WTC11 (cell line): ENCODE measurements around the gene POLA1. TPM values are rescaled to one million over a fixed set of nuclear protein-coding genes. Genes with fewer than 3 reads are reported as not detected.

ENCODE experiments used
- ATAC-seq: fragments of 200-7000 bp; cut with Tn5 transposase; 2 replicates; pipeline ENCODE4 v1.10.0; 2021; ENCODE audit warnings: mild to moderate bottlenecking, moderate library complexity
- CTCF ChIA-PET: fragments of 300-600 bp; sonication (Branson Sonifier 250); formaldehyde crosslinking; loops from one replicate; lab custom pipeline; 2021; ENCODE audit warnings: antibody characterized with exemption; lab: Charles Lee
- POLR2A ChIA-PET: fragments of 350-600 bp; sonication (Branson Sonifier 250); formaldehyde crosslinking; loops from one replicate; lab custom pipeline; 2021; ENCODE audit warnings: antibody characterized with exemption; lab: Charles Lee
- DNase-seq: peaks from one replicate; pipeline ENCODE4 v3.0.0; 2021; ENCODE audit warnings: low spot score
- H3K27ac Mint-ChIP-seq: 2 replicates; pipeline ENCODE4 v1.8.0; 2021; ENCODE audit warnings: mixed read lengths
- H3K27me3 Mint-ChIP-seq: 2 replicates; pipeline ENCODE4 v1.8.0; 2021; ENCODE audit warnings: low read depth, mild to moderate bottlenecking, moderate library complexity, mixed read lengths
- H3K36me3 Mint-ChIP-seq: 2 replicates; pipeline ENCODE4 v1.8.0; 2021; ENCODE audit warnings: mixed read lengths
- H3K4me1 Mint-ChIP-seq: 2 replicates; pipeline ENCODE4 v1.8.0; 2022; ENCODE audit warnings: mixed read lengths
- H3K4me3 Mint-ChIP-seq: 2 replicates; pipeline ENCODE4 v1.8.0; 2021; ENCODE audit warnings: mild to moderate bottlenecking, moderate library complexity, mixed read lengths
- H3K9me3 Mint-ChIP-seq: 2 replicates; pipeline ENCODE4 v1.8.0; 2021; ENCODE audit warnings: mixed read lengths
- ATF1 ChIP-seq: sonication (generic); formaldehyde crosslinking; IDR thresholded peaks from 2 replicates; pipeline ENCODE4 v1.8.1; 2023; ENCODE audit warnings: mild to moderate bottlenecking, moderate library complexity, missing genetic modification reagents
- CBFB ChIP-seq: sonication (generic); formaldehyde crosslinking; IDR thresholded peaks from 2 replicates; pipeline ENCODE4 v1.8.1; 2022; ENCODE audit warnings: mild to moderate bottlenecking, low read depth, missing genetic modification reagents
- FOXJ3 ChIP-seq: sonication (generic); formaldehyde crosslinking; IDR thresholded peaks from 2 replicates; pipeline ENCODE4 v1.9.0; 2021; ENCODE audit warnings: missing genetic modification reagents, mild to moderate bottlenecking, borderline replicate concordance
- FOXP1 ChIP-seq: sonication (generic); formaldehyde crosslinking; IDR thresholded peaks from 2 replicates; pipeline ENCODE4 v1.8.0; 2022; ENCODE audit warnings: missing genetic modification reagents, mild to moderate bottlenecking, moderate library complexity, borderline replicate concordance
- IRF2 ChIP-seq: sonication (generic); formaldehyde crosslinking; IDR thresholded peaks from 2 replicates; pipeline ENCODE4 v1.8.0; 2022; ENCODE audit warnings: low read depth, missing genetic modification reagents, borderline replicate concordance
- NFATC4 ChIP-seq: fragments of 250-450 bp; sonication (Bioruptor Pico); IDR thresholded peaks from 2 replicates; pipeline ENCODE4 v1.9.0; 2021; ENCODE audit warnings: mild to moderate bottlenecking
- NR1H2 ChIP-seq: sonication (generic); formaldehyde crosslinking; IDR thresholded peaks from 2 replicates; pipeline ENCODE4 v1.9.0; 2021; ENCODE audit warnings: mild to moderate bottlenecking, moderate library complexity, missing genetic modification reagents
- NR2C2 ChIP-seq: sonication (generic); formaldehyde crosslinking; IDR thresholded peaks from 2 replicates; pipeline ENCODE4 v1.8.0; 2022; ENCODE audit warnings: mild to moderate bottlenecking, missing genetic modification reagents
- NR3C1 ChIP-seq: sonication (generic); formaldehyde crosslinking; conservative IDR thresholded peaks from 2 replicates; pipeline ENCODE4 v1.8.1; 2023; ENCODE audit warnings: low read depth, mild to moderate bottlenecking, missing genetic modification reagents
- SOX15 ChIP-seq: fragments of 250-450 bp; sonication (Bioruptor Pico); IDR thresholded peaks from 2 replicates; pipeline ENCODE4 v1.9.0; 2021; ENCODE audit warnings: mild to moderate bottlenecking
- TCF7 ChIP-seq: sonication (generic); formaldehyde crosslinking; IDR thresholded peaks from 2 replicates; pipeline ENCODE4 v1.8.0; 2022; ENCODE audit warnings: mild to moderate bottlenecking, low read depth, missing genetic modification reagents, moderate library complexity
- TP53 ChIP-seq: sonication (generic); formaldehyde crosslinking; IDR thresholded peaks from 2 replicates; pipeline ENCODE4 v1.8.1; 2023; ENCODE audit warnings: mild to moderate bottlenecking, missing genetic modification reagents
- USF2 ChIP-seq: sonication (generic); formaldehyde crosslinking; IDR thresholded peaks from 2 replicates; pipeline ENCODE4 v1.8.1; 2023; ENCODE audit warnings: mild to moderate bottlenecking, missing genetic modification reagents, moderate library complexity
- ZBTB21 ChIP-seq: sonication (generic); formaldehyde crosslinking; IDR thresholded peaks from 2 replicates; pipeline ENCODE4 v1.8.1; 2023; ENCODE audit warnings: mild to moderate bottlenecking, missing genetic modification reagents, borderline replicate concordance
- ZNF121 ChIP-seq: sonication (generic); formaldehyde crosslinking; IDR thresholded peaks from 2 replicates; pipeline ENCODE4 v1.8.0; 2023; ENCODE audit warnings: missing genetic modification reagents
- ZNF138 ChIP-seq: sonication (generic); formaldehyde crosslinking; conservative IDR thresholded peaks from 2 replicates; pipeline ENCODE4 v1.8.1; 2022; ENCODE audit warnings: mild to moderate bottlenecking, moderate library complexity, missing genetic modification reagents
- ZNF219 ChIP-seq: sonication (generic); formaldehyde crosslinking; IDR thresholded peaks from 2 replicates; pipeline ENCODE4 v1.8.0; 2023; ENCODE audit warnings: missing genetic modification reagents, mild to moderate bottlenecking, borderline replicate concordance
- ZNF281 ChIP-seq: sonication (generic); formaldehyde crosslinking; IDR thresholded peaks from 2 replicates; pipeline ENCODE4 v1.8.0; 2023; ENCODE audit warnings: mild to moderate bottlenecking, missing genetic modification reagents
- ZNF423 ChIP-seq: fragments of 250-450 bp; sonication (Bioruptor Pico); IDR thresholded peaks from 2 replicates; pipeline ENCODE4 v2.1.2; 2022; ENCODE audit warnings: mild to moderate bottlenecking, moderate library complexity
- ZNF671 ChIP-seq: fragments of 250-450 bp; sonication (Bioruptor Pico); IDR thresholded peaks from 2 replicates; pipeline ENCODE4 v1.8.0; 2021; ENCODE audit warnings: mild to moderate bottlenecking
- total RNA-seq: library from RNA; stranded (reverse); gene quantifications from 3 replicates; pipeline ENCODE4 v1.2.3, GENCODE V29; 2021
- TF ChIP-seq, protein P1 (sequence below): fragments of 250-450 bp; sonication (Bioruptor Pico); IDR thresholded peaks from 2 replicates; pipeline ENCODE4 v1.9.0; 2021; ENCODE audit warnings: mild to moderate bottlenecking
- TF ChIP-seq, protein P2 (sequence below): fragments of 250-450 bp; sonication (Bioruptor Pico); IDR thresholded peaks from 2 replicates; pipeline ENCODE4 v2.1.2; 2022; ENCODE audit warnings: mild to moderate bottlenecking, moderate library complexity
- TF ChIP-seq, protein P3 (sequence below): sonication (generic); formaldehyde crosslinking; IDR thresholded peaks from 2 replicates; pipeline ENCODE4 v1.8.1; 2023; ENCODE audit warnings: mild to moderate bottlenecking, moderate library complexity, missing genetic modification reagents
- TF ChIP-seq, protein P4 (sequence below): fragments of 250-450 bp; sonication (Bioruptor Pico); IDR thresholded peaks from 2 replicates; pipeline ENCODE4 v1.9.0; 2021; ENCODE audit warnings: moderate library complexity, mild to moderate bottlenecking, inconsistent platforms, borderline replicate concordance

POLA1 gene
- total RNA-seq, 1 experiment from 2014 or later: 29.9 TPM

GRCh38 chrX:24860140-24860539 lies 166.4 kb downstream of the POLA1 start:
- TF ChIP-seq IRF2 (CRISPR knock-in tag): no peak
- TF ChIP-seq CBFB (CRISPR knock-in tag): no peak
- no peak for TF ChIP-seq ZNF219
- no peak for TF ChIP-seq ZNF423 (CRISPR knock-in tag)
- TF ChIP-seq, protein P1, sequence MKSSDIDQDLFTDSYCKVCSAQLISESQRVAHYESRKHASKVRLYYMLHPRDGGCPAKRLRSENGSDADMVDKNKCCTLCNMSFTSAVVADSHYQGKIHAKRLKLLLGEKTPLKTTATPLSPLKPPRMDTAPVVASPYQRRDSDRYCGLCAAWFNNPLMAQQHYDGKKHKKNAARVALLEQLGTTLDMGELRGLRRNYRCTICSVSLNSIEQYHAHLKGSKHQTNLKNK: no peak
- TF ChIP-seq, protein P2, sequence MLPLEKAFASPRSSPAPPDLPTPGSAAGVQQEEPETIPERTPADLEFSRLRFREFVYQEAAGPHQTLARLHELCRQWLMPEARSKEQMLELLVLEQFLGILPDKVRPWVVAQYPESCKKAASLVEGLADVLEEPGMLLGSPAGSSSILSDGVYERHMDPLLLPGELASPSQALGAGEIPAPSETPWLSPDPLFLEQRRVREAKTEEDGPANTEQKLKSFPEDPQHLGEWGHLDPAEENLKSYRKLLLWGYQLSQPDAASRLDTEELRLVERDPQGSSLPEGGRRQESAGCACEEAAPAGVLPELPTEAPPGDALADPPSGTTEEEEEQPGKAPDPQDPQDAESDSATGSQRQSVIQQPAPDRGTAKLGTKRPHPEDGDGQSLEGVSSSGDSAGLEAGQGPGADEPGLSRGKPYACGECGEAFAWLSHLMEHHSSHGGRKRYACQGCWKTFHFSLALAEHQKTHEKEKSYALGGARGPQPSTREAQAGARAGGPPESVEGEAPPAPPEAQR (CRISPR knock-in tag): no peak
- no peak for TF ChIP-seq NFATC4
- no peak for TF ChIP-seq NR2C2 (CRISPR knock-in tag)
- TF ChIP-seq ZBTB21: no peak
- no peak for TF ChIP-seq ZNF121 (CRISPR knock-in tag)
- no peak for TF ChIP-seq TCF7 (CRISPR knock-in tag)
- TF ChIP-seq USF2 (CRISPR knock-in tag): no peak
- TF ChIP-seq, protein P3, sequence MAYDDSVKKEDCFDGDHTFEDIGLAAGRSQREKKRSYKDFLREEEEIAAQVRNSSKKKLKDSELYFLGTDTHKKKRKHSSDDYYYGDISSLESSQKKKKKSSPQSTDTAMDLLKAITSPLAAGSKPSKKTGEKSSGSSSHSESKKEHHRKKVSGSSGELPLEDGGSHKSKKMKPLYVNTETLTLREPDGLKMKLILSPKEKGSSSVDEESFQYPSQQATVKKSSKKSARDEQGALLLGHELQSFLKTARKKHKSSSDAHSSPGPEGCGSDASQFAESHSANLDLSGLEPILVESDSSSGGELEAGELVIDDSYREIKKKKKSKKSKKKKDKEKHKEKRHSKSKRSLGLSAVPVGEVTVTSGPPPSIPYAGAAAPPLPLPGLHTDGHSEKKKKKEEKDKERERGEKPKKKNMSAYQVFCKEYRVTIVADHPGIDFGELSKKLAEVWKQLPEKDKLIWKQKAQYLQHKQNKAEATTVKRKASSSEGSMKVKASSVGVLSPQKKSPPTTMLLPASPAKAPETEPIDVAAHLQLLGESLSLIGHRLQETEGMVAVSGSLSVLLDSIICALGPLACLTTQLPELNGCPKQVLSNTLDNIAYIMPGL (CRISPR knock-in tag): no peak
- no peak for TF ChIP-seq TP53 (CRISPR knock-in tag)
- TF ChIP-seq, all 79 proteins: peak for 0
- H3K27ac Mint-ChIP-seq: no peak overlapping the region
- no peaks in the 10 kb centered on the region for H3K27me3 Mint-ChIP-seq
- POLR2A ChIA-PET: no interaction called here
- no peak for ATAC-seq
- no peaks in the 10 kb centered on the region for H3K9me3 Mint-ChIP-seq
- DNase-seq: no peak
- CTCF ChIA-PET: interaction anchor here (0.8 kb wide), 2 partner anchors 12 to 21 kb away, joined by 3 read pairs; no protein-coding TSS in a partner anchor
- H3K4me3 Mint-ChIP-seq: no peak overlapping the region
- no peaks in the 10 kb centered on the region for H3K36me3 Mint-ChIP-seq
- no peaks in the 10 kb centered on the region; the same call in 1 of the 2 replicates for H3K4me1 Mint-ChIP-seq

DNA sequence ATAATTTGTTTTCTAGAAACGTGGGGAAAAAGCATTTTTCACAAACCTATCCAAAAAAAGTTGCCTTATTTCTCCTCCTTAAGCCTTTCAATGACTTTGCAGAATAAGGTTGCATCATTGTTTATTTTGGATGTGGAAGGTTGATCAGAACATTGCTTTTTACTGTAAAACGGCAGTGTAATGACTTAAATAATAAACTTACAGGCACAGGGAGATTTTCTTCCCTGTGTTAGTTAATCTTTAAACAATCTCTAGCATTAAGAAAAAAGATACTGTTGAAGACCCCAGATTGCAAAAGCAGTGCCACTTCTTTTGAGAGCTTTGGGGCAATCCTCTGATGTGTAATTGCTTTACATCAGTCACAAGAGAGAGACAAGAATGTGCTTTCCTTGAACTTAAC lies 168.6 kb downstream of the POLA1 start:
- Mint-ChIP-seq H3K4me1 (no peaks in the 10 kb centered on the region; the same call in 1 of the 2 replicates), H3K9me3 (no peaks in the 10 kb centered on the region), H3K4me3 (no peak overlapping the region), H3K27me3 (no peaks in the 10 kb centered on the region), H3K36me3 (no peaks in the 10 kb centered on the region), H3K27ac (no peak overlapping the region)
- ChIA-PET CTCF (interaction anchor here (1.6 kb wide), 1 partner anchor 24 kb away, joined by 5 read pairs; no protein-coding TSS in a partner anchor), POLR2A (no interaction called here)
- ATAC-seq (no peak), DNase-seq (no peak)
- no peak for TF ChIP-seq ZNF281
- TF ChIP-seq NR3C1: no peak
- TF ChIP-seq FOXJ3 (CRISPR knock-in tag): no peak
- TF ChIP-seq ZNF671 (CRISPR knock-in tag): no peak
- TF ChIP-seq NR1H2 (CRISPR knock-in tag): no peak
- no peak for TF ChIP-seq SOX15 (CRISPR knock-in tag)
- TF ChIP-seq ATF1: no peak
- no peak for TF ChIP-seq CBFB (CRISPR knock-in tag)
- TF ChIP-seq ZNF138 (CRISPR knock-in tag): no peak
- TF ChIP-seq, protein P4, sequence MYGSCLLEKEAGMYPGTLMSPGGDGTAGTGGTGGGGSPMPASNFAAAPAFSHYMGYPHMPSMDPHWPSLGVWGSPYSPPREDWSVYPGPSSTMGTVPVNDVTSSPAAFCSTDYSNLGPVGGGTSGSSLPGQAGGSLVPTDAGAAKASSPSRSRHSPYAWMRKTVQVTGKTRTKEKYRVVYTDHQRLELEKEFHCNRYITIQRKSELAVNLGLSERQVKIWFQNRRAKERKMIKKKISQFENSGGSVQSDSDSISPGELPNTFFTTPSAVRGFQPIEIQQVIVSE: no peak
- TF ChIP-seq ZNF219: no peak
- no peak for TF ChIP-seq ZNF121 (CRISPR knock-in tag)
- no peak for TF ChIP-seq FOXP1
